Muscle of back (tissue), 11 donors: ENCODE results near the gene TNFAIP8. TPM values are rescaled to one million over a fixed set of nuclear protein-coding genes. Genes with fewer than 3 reads are reported as not detected.
A peak's percentile ranks its signal among the peaks of the same experiment; 100 is the strongest.
"Not testable (repeated sequence)": the region's sequence is repeated elsewhere in the genome, so short reads cannot be mapped to it uniquely, and the experiment has no call there.

Experiments used
- DNase-seq, 3 donors: peaks; one replicate each; pipeline versions ENCODE4 v3.0.0 to v3.0.0-alpha.2; 2013
- polyA plus RNA-seq, 10 donors: library from polyadenylated mRNA; unstranded; fragments of 120-200 nt; gene quantifications; one replicate each; pipeline ENCODE4 v1.2.1, GENCODE V29; 2013; ENCODE audit not compliant: insufficient read length in 10 of 10

Gene TNFAIP8
- polyA plus RNA-seq, 10 donors = 10.1 to 19.7 (median 13.7) TPM

DNA sequence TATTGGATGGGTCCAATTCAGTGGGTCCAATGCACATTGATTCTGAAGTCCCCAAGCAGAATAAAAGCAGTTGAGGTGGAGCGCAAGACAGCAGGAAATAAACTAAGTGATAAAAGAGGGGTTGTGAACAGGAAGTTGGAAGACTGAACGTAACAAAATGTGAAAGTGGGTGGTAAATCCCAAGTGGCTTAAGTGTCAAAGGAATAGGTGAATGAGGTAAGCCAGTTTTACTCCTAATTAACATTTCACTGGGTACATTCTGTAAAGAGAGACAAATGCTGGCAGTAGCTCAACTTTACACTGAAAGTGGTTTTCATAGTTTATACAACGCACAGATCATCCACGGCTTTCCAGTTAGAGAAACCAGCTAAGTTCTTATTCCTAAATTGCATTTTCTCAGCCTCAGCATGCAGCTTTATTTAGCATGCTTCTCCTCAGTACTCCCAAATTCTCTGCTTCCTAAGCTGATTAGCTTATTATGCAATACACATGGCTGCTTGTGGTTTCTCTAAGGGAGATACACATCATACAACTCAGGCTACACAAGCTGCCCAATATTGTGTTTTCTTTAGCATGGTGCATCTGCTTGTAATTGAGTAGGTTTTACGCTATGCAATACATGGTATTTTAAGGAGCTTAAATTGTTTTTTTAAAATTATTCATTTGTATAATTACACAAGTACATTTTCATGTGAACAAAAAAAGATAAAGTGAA lies 62.2 kb downstream of the TNFAIP8 start:
- peak in 1 of 3 donors; percentile 67 for DNase-seq

- DNase-seq = no peak
These were observed 62.8 kb downstream of the TNFAIP8 start for GRCh38 chr5:119418606-119419100.

GRCh38 chr5:119420169-119420568 lies 64.3 kb downstream of the TNFAIP8 start:
- DNase-seq = no peak

DNA sequence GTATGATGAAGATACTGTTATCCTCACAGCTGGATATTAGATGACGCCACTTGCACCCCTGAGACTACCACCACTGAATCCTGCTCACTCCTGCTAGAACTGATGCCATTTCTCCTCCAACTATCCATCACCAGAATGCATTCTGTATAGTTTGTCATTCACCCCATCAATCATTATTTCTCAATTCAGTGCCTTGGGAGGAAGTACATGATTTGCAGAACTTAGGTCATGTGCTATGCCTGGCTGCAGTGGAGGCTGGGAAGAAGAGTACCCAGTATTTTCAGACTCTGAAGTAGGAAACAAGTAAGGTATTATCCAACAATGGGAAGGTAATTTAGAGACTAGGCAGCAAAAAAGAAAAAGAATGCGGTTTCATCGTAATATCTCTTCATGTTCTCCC lies 70.2 kb downstream of the TNFAIP8 start:
- DNase-seq = no peak

GRCh38 chr5:119427060-119427459 lies 71.2 kb downstream of the TNFAIP8 start:
- no peak for DNase-seq

- not testable (repeated sequence) for DNase-seq
These were observed 71.8 kb downstream of the TNFAIP8 start for GRCh38 chr5:119427596-119427995.

GRCh38 chr5:119428166-119428565 lies 72.3 kb downstream of the TNFAIP8 start:
- DNase-seq = not testable (repeated sequence)

DNA sequence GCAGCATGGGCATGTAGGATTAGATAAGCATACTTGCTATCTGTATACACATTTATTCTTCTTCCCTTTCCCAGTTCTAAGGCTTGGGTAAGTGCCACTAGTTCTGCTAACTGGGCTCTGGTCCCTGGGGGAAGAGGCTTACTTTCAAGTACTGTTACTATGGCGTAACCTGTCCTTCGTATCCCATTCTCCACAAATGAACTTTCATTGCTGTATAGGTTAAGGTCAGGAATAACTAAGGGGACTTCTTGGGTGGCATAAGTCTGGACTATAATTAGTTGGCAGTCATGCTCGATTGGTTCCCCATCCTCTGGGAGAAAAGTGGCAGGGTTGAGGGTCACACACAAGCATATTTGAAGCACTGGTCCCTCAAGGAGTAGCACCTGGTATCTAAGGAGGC lies 72.8 kb downstream of the TNFAIP8 start:
- not testable (repeated sequence) for DNase-seq

DNA sequence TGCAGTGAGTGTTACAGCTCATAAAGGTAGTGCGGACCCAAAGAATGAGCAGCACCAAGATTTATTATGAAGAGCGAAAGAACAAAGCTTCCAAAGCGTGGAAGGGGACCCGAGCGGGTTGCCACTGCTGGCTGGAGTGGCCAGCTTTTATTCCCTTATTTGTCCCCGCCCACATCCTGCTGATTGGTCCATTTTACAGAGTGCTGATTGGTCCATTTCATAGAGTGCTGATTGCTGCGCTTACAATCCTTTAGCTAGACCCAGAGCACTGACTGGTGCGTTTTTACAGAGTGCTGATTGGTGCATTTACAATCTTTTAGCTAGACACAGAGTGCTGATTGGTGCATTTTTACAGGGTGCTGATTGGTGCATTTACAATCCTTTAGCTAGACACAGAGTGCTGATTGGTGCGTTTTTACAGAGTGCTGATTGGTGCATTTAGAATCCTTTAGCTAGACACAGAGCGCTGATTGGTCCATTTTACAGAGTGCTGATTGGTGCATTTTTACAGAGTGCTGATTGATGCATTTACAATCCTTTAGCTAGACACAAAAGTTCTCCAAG lies 76.9 kb downstream of the TNFAIP8 start:
- DNase-seq = not testable (repeated sequence)

GRCh38 chr5:119435436-119436132 lies 79.8 kb downstream of the TNFAIP8 start:
- peak in 2 of 3 donors; percentile 27 to 46 for DNase-seq

DNA sequence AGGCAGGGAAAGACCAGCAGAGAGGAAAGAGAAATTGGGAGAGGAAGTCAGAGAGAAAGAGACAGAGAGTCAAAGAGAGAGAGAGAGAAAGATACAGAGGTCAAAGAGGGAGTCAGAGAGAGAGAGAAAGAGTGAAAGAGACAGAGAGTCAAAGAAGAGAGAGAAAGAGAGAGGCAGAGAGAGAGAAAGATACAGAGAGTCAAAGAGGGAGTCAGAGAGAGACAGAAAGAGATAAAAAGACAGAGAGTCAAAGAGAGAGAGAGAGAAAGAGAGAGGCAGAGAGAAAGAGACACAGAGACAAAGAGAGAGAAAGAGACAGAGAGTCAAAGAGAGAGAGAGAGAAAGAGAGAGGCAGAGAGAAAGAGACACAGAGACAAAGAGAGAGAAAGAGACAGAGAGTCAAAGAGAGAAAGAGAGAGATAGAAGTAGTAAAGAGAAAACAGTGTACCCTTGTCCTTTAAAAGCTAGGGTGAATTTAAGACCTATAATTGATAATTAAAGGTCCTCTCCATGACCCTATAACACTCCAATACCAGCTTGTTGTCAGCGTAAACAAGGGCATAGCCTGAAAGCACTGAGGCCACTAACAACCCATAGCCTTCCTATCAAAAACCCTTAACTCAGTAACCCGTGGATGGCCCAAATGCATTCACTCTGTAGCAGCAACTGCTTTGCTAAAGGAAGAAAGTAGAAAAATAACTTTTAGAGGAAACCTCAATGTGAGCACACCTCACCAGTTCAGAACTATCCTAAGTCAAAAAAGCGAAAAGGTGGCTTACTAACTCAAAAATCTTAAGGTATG lies 82.2 kb downstream of the TNFAIP8 start:
- DNase-seq = not testable (repeated sequence)

GRCh38 chr5:119438587-119438917 lies 82.7 kb downstream of the TNFAIP8 start:
- not testable (repeated sequence) for DNase-seq

DNA sequence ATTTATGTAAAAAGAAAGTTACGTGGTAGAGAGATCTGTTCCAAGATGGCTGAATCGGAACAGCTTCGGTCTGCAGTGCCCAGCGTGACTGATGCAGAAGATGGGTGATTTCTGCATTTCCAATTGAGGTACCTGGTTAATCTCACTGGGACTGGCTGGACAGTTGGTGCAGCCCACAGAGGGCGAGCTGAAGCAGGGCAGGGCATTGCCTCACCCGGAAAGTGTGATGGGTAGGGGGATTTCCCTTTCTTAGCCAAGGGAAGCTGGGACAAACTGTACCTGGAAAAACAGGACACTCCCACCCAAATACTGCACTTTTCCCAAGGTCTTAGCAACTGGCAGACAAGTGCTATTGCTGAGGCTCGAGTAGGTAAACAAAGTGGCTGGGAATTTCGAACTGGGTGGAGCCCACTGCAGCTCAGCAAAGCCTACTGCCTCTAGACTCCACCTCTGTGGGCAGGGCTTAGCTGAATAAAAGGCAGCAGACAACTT lies 83.4 kb downstream of the TNFAIP8 start:
- no peak for DNase-seq

- not testable (repeated sequence) for DNase-seq
These were observed 83.8 kb downstream of the TNFAIP8 start for GRCh38 chr5:119439632-119440031.

DNA sequence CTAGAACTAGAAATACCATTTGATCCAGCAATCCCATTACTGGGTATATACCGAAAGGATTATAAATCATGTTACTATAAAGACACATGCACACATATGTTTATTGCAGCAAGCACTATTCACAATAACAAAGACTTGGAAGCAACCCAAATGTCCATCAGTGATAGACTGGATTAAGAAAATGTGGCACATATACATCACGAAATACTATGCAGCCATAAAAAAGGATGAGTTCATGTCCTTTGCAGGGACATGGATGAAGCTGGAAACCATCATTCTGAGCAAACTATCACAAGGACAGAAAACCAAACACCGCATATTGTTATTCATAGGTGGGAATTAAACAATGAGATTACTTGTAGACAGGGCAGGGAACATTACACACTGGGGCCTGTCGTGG lies 88.8 kb downstream of the TNFAIP8 start:
- not testable (repeated sequence) for DNase-seq

GRCh38 chr5:119445544-119445943 lies 89.7 kb downstream of the TNFAIP8 start:
- DNase-seq = no peak

Other genes starting within 250 kb of the TNFAIP8 start
- 100 to 1,000 TPM in 1 of 10 donors, 10 to 100 TPM in 9; 65.4 to 102 (median 85.4) TPM for gene HSD17B4, start 96.5 kb downstream of the TNFAIP8 start, polyA plus RNA-seq